GM23338 (cell line): ENCODE data around the gene IGF1R. TPM values are rescaled to one million over a fixed set of nuclear protein-coding genes. Genes with fewer than 3 reads are reported as not detected.
"Not testable (repeated sequence)": the region's sequence is repeated elsewhere in the genome, so short reads cannot be mapped to it uniquely, and the experiment has no call there.

ENCODE experiments used
- ATAC-seq: fragments of 200-7000 bp; cut with Tn5 transposase; 3 replicates; pipeline ENCODE4 v1.9.1; 2020
- DNase-seq: peaks from one replicate; pipeline ENCODE4 v3.0.0-alpha.2; 2015; ENCODE audit warnings: low spot score
- H2AFZ ChIP-seq: fragments of 200-600 bp; sonication (generic); 2 replicates; pipeline ENCODE4 v1.8.0; 2016; ENCODE audit warnings: antibody characterized with exemption, mild to moderate bottlenecking, moderate library complexity
- H3F3A ChIP-seq: fragments of 200-600 bp; sonication (generic); replicated peaks from 2 replicates; pipeline ENCODE4 v1.8.0; 2017; ENCODE audit warnings: antibody characterized with exemption, mixed run types, low read depth
- H3K27ac ChIP-seq: fragments of 200-600 bp; sonication (generic); 2 replicates; pipeline ENCODE4 v1.6.1; 2016; ENCODE audit warnings: low read depth
- H3K27me3 ChIP-seq: fragments of 200-600 bp; sonication (generic); 2 replicates; pipeline ENCODE4 v1.8.0; 2016; ENCODE audit warnings: mild to moderate bottlenecking, mixed run types, moderate library complexity; ENCODE audit not compliant: insufficient read depth
- H3K36me3 ChIP-seq: fragments of 200-600 bp; sonication (generic); 2 replicates; pipeline ENCODE4 v1.8.0; 2016; ENCODE audit warnings: mild to moderate bottlenecking; ENCODE audit not compliant: insufficient read depth
- H3K4me1 ChIP-seq: fragments of 200-600 bp; sonication (generic); 2 replicates; pipeline ENCODE4 v1.8.0; 2016; ENCODE audit warnings: mild to moderate bottlenecking, moderate library complexity; ENCODE audit not compliant: insufficient read depth
- H3K4me2 ChIP-seq: fragments of 200-600 bp; sonication (generic); 2 replicates; pipeline ENCODE4 v1.7.1; 2017; ENCODE audit warnings: mixed run types
- H3K4me3 ChIP-seq: fragments of 200-600 bp; sonication (generic); 2 replicates; pipeline ENCODE4 v1.6.1; 2016; ENCODE audit warnings: mixed run types
- H3K79me2 ChIP-seq: fragments of 200-600 bp; sonication (generic); replicated peaks from 2 replicates; pipeline ENCODE4 v1.8.0; 2017; ENCODE audit warnings: mild to moderate bottlenecking; ENCODE audit not compliant: insufficient read depth
- H3K9me2 ChIP-seq: fragments of 200-600 bp; sonication (generic); 2 replicates; pipeline ENCODE4 v1.8.0; 2017; ENCODE audit not compliant: insufficient read depth
- H4K20me1 ChIP-seq: fragments of 200-600 bp; sonication (generic); replicated peaks from 2 replicates; pipeline ENCODE4 v1.8.0; 2017; ENCODE audit warnings: mild to moderate bottlenecking; ENCODE audit not compliant: insufficient read depth
- H3K27ac Mint-ChIP-seq: 2 replicates; pipeline ENCODE4 v1.8.0; 2020; ENCODE audit warnings: inconsistent platforms, mild to moderate bottlenecking, moderate library complexity, mixed read lengths
- H3K27me3 Mint-ChIP-seq: 3 replicates; pipeline ENCODE4 v1.8.0; 2022; ENCODE audit warnings: low read depth, mild to moderate bottlenecking, moderate library complexity, mixed read lengths, inconsistent platforms; ENCODE audit not compliant: insufficient read depth, poor library complexity
- H3K36me3 Mint-ChIP-seq: 3 replicates; pipeline ENCODE4 v1.8.0; 2021; ENCODE audit warnings: low read depth, mild to moderate bottlenecking, inconsistent platforms, moderate library complexity, mixed read lengths
- H3K4me1 Mint-ChIP-seq: 3 replicates; pipeline ENCODE4 v1.8.0; 2020; ENCODE audit warnings: mild to moderate bottlenecking, inconsistent platforms, mixed read lengths
- H3K4me3 Mint-ChIP-seq: 3 replicates; pipeline ENCODE4 v1.8.0; 2021; ENCODE audit warnings: moderate library complexity, mild to moderate bottlenecking, inconsistent platforms, mixed read lengths
- H3K9me3 Mint-ChIP-seq: 3 replicates; pipeline ENCODE4 v1.8.0; 2020; ENCODE audit warnings: moderate library complexity, mild to moderate bottlenecking, inconsistent platforms, mixed read lengths
- CREB1 ChIP-seq: fragments of 250-450 bp; sonication (Bioruptor Pico); IDR thresholded peaks from 2 replicates; pipeline ENCODE4 v1.5.0; 2020; ENCODE audit warnings: low read depth, mild to moderate bottlenecking, moderate library complexity
- ETS1 ChIP-seq: IDR thresholded peaks from 2 replicates; pipeline ENCODE4 v1.6.1; 2016; ENCODE audit warnings: antibody characterized with exemption
- EZH2 ChIP-seq: fragments of 200-600 bp; sonication (generic); IDR thresholded peaks from one replicate; pipeline ENCODE4 v1.8.0; 2017; ENCODE audit warnings: antibody characterized with exemption, mild to moderate bottlenecking, low read depth; ENCODE audit not compliant: unreplicated experiment
- NANOG ChIP-seq: IDR thresholded peaks from 2 replicates; pipeline ENCODE4 v1.6.1; 2016; ENCODE audit warnings: antibody characterized with exemption, borderline replicate concordance
- POLR2AphosphoS5 ChIP-seq: IDR thresholded peaks from 2 replicates; pipeline ENCODE4 v1.6.1; 2016; ENCODE audit warnings: antibody characterized with exemption, low read depth
- REST ChIP-seq: IDR thresholded peaks from one replicate; pipeline ENCODE4 v1.6.1; 2018; ENCODE audit warnings: antibody characterized with exemption; ENCODE audit not compliant: unreplicated experiment
- ZNF114 ChIP-seq: fragments of 250-450 bp; sonication (Bioruptor Pico); IDR thresholded peaks from 2 replicates; pipeline ENCODE4 v1.5.0; 2020; ENCODE audit warnings: mild to moderate bottlenecking, moderate library complexity
- polyA plus RNA-seq: library from polyadenylated mRNA; unstranded; fragments of >200 nt; fragmentation: Nextera tagmentation; extraction: Ambion mirVana; gene quantifications from 2 replicates; pipeline ENCODE4 v1.2.1, GENCODE V29; 2016
- total RNA-seq: library from RNA; depleted of rRNA; stranded (reverse); fragments of >200 nt; shearing (Covaris generic); gene quantifications from 2 replicates; pipeline ENCODE4 v1.2.3, GENCODE V29; 2014

Gene IGF1R
- total and polyA plus RNA-seq, 2 experiments from 2014 or later = 20.4 to 92.2 TPM

- TF ChIP-seq REST (no peak), POLR2AphosphoS5 (no peak)
Measured at GRCh38 chr15:99002226-99002625, 353.9 kb downstream of the IGF1R start (continued).

- H3K27ac Mint-ChIP-seq = not testable (repeated sequence)
Measured at GRCh38 chr15:99003317-99003716, 355.0 kb downstream of the IGF1R start.

GRCh38 chr15:99004998-99005974 lies 356.9 kb downstream of the IGF1R start:
- H3K4me3 Mint-ChIP-seq = not testable (repeated sequence)
- peak overlapping the region; percentile 96 for H2AFZ ChIP-seq
- DNase-seq = peak; percentile 74

More at GRCh38 chr15:99003317-99003716, 355.0 kb downstream of the IGF1R start:
- not testable (repeated sequence) for DNase-seq, H3K4me3 Mint-ChIP-seq, H3K79me2 ChIP-seq, H3K4me1 ChIP-seq, H3K36me3 Mint-ChIP-seq, H3K27me3 ChIP-seq, H2AFZ ChIP-seq, H3K9me3 Mint-ChIP-seq, H3K36me3 ChIP-seq, H3K27me3 Mint-ChIP-seq, H3K27ac ChIP-seq, H3K4me1 Mint-ChIP-seq, ATAC-seq, H3K9me2 ChIP-seq, H3K4me2 ChIP-seq, H3K4me3 ChIP-seq, H4K20me1 ChIP-seq, H3F3A ChIP-seq

GRCh38 chr15:99006146-99006545 lies 357.8 kb downstream of the IGF1R start:
- Mint-ChIP-seq H3K4me1 (no peaks in the 10 kb centered on the region), H3K36me3 (peaks cover 2% of the 10 kb centered on the region; the same call in 1 of the 3 replicates), H3K27ac (no peak overlapping the region), H3K9me3 (peaks cover 3% of the 10 kb centered on the region; the same call in 1 of the 3 replicates), H3K4me3 (no peak overlapping the region), H3K27me3 (peaks cover 2% of the 10 kb centered on the region)
- peak overlapping the region; percentile 96 for H2AFZ ChIP-seq
- DNase-seq (no peak), ATAC-seq (peak; percentile 44)
- no peak overlapping the region for H3K27ac ChIP-seq
- no peaks in the 10 kb centered on the region for H3F3A ChIP-seq
- H3K9me2 ChIP-seq = no peaks in the 10 kb centered on the region
- H3K4me3 ChIP-seq = no peak overlapping the region
- no peaks in the 10 kb centered on the region for H3K79me2 ChIP-seq
- no peaks in the 10 kb centered on the region; the same call in 1 of the 2 replicates for H3K4me1 ChIP-seq
- H3K27me3 ChIP-seq = peaks cover 6% of the 10 kb centered on the region; the same call in 1 of the 2 replicates
- H4K20me1 ChIP-seq = no peaks in the 10 kb centered on the region
- H3K4me2 ChIP-seq = no peak overlapping the region
- no peaks in the 10 kb centered on the region for H3K36me3 ChIP-seq
- TF ChIP-seq ETS1 = no peak
- TF ChIP-seq EZH2 = no peak
- no peak for TF ChIP-seq NANOG
- no peak for TF ChIP-seq REST
- TF ChIP-seq CREB1 (CRISPR knock-in tag) = no peak
- TF ChIP-seq ZNF114 = no peak

More at GRCh38 chr15:99004998-99005974, 356.9 kb downstream of the IGF1R start:
- not testable (repeated sequence) for H3K36me3 ChIP-seq, H3K36me3 Mint-ChIP-seq, H3K27me3 Mint-ChIP-seq, H3K4me1 Mint-ChIP-seq, H3K9me2 ChIP-seq, H3K79me2 ChIP-seq, H4K20me1 ChIP-seq, H3K27me3 ChIP-seq, H3K4me1 ChIP-seq, H3K27ac ChIP-seq, H3K27ac Mint-ChIP-seq, H3F3A ChIP-seq, H3K9me3 Mint-ChIP-seq
- peak; percentile 97 for ATAC-seq
- Histone ChIP-seq H3K4me3 (0 out of 2 replicates have a peak overlapping the region, but pooled peaks have one; percentile 18), H3K4me2 (peak overlapping the region; percentile 48; the same call in 1 of the 2 replicates)
